ENCODE measurements around the gene REEP2.
"Not testable (repeated sequence)": the region's sequence is repeated elsewhere in the genome, so short reads cannot be mapped to it uniquely, and the experiment has no call there.

Gene REEP2, protein sequence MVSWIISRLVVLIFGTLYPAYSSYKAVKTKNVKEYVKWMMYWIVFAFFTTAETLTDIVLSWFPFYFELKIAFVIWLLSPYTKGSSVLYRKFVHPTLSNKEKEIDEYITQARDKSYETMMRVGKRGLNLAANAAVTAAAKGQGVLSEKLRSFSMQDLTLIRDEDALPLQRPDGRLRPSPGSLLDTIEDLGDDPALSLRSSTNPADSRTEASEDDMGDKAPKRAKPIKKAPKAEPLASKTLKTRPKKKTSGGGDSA

DNA sequence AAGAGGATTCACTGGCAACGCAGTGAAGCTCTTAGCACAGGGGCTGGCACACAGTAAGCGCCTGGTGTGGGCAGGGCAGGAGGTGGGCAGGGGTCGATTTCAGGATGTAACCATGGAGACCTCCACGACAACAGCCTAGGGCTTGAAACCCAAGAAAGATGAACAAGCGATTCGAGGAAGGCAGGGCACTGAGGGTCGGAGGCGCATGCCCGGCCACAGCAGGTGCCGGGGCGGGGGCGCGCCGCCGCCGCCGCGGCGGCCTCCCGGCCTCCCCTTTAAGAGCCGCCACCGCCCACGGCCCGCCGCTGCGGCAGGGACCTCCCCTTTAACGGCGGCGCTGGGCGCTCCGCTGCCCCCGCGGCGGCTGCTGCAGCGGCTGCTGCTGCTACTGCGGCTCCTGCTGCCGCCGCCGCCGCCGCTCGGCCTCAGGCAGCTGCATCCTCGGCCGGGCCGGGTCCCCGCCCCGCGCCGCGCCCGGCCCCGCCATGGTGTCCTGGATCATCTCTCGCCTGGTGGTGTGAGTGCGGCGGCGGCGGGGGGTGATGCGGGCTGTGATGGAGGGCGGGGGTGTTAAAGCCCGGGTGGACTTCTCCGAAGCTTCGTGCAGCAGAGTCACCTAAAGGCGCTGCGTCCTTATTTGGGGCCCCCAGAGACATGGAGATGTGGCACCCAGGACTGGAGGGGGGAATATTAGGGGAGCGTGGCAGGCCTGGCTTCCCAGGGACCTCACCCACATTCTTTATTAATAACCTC is at the start of gene REEP2:
Gene REEP2, plus strand, starts transcription at position 334 of the 753 bp plus-strand sequence. Its CDS starts 152 bp downstream, at position 486.
- peak in 1 of 2 donors; percentile 42 for DNase-seq (ENCODE audit: low read depth in 2 of 2, low spot score in 1 of 2)

DNA sequence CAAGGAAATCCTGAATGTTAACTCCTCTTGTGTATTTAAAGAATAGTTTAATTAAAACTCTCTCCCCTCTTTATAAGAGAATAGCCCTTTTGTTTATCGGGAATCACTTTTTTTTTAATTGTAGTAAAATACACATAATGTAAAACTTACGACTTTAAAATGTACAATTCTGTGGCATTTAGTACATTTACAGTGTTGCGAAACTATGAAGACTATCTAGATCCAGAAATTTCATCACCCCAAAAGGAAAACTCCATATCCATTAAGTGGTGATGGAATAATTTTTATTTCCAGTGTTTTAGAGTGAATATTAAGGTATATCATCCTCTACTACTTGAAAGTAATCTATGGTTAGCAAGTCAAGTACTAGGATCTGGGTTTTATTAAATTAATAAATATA is 49.5 kb upstream of the REEP2 start:
- no peak for DNase-seq (ENCODE audit: low read depth in 2 of 2, low spot score in 1 of 2)

DNA sequence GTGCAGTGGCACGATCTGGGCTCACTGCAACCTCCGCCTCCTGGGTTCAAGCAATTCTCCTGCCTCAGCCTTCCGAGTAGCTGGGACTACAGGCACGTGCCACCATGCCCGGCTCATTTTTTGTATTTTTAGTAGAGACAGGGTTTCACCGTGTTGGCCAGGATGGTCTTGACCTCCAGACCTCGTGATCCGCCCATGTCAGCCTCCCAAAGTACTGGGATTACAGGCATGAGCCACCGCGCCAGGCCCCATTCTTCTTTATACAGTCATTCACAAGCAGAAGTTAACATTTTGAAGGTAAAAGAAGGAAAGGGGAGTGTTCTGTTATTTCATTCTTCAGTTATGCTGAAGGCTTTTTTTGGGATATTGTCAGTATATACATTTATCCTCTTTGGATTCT is 48.9 kb upstream of the REEP2 start:
- DNase-seq (ENCODE audit: low read depth in 2 of 2, low spot score in 1 of 2), result not testable (repeated sequence)

DNA sequence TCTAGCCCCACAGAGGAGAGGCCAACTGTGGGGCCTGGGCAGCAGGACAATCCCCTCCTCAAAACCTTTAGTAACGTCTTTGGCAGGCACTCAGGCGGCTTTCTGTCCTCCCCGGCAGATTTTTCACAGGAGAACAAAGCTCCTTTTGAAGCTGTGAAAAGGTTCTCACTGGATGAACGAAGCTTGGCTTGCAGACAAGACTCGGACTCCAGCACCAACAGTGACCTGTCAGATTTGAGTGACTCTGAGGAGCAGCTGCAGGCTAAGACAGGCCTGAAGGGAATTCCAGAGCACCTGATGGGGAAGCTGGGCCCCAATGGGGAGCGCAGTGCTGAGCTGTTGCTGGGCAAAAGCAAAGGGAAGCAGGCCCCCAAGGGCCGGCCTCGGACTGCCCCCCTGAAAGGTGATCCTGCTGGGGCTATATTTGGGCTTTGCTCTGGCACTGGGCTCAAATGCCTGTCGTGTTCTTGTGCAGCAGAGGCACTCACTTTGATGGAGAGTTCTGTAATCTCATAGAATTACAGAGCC is 46.9 kb upstream of the REEP2 start:
- DNase-seq (ENCODE audit: low read depth in 2 of 2, low spot score in 1 of 2), result no peak

DNA sequence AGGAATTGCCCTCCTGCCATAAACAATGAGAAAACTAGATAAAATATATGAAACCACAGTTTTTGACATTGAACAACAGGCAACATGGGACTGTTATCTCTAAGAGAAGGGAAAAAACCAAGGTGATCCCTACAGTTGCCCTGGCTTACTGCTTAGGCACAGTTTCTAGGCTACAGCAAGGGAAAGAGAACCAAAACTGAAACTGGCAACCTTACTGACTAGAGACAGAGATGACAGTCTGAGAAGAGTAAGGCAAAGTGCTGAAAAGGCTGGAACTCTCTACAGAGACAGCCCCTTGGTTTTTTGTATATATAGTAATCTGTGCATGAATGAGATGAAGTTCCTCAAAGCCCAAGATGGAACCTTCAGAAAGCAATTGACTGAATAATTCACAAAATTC is 36.2 kb upstream of the REEP2 start:
- no peak for DNase-seq (ENCODE audit: low read depth in 2 of 2, low spot score in 1 of 2)

DNA sequence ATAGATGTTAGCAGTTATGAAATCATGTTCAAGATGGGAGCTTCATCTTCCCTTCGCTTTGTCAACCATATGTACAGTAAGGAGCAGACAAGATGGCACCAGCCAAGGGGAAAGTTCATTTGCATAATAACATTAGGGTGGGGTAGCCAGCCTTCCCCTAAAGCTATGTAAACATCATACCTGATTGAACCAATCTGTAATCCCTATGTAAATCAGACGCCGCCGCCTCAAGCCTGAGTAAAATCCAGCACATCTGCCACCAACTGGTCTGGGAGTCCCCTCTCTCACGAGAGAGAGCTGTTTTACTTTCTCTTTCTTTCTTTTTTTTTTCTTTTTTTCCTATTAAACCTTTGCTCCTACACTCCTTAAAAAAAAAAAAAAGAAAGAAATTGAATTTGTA is 30.8 kb upstream of the REEP2 start:
- DNase-seq (ENCODE audit: low read depth in 2 of 2, low spot score in 1 of 2), result no peak

DNA sequence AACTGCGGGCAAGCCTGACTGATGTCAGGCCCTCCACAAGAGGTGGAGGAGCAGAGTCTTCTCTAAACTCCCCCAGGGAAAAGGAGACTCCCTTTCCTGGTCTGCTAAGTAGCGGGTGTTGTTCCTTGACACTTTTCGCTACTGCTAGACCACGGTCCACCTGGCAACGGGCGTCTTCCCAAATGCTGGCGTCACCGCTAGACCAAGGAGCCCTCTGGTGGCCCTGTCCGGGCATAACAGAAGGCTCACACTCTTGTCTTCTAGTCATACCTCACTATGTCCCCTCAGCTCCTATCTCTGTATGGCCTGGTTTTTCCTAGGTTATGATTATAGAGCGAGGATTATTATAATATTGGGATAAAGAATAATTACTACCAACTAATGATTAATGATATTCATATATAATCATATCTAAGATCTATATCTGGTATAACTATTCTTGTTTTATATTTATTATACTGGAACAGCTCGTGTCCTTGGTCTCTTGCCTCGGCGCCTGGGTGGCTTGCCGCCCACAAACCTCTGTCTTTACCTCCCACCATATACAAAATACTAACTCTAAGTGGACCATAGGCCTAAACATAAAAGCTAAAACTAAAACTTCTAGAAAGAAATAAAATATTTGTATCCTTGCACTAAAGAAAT is 27.7 kb upstream of the REEP2 start:
- DNase-seq (ENCODE audit: low read depth in 2 of 2, low spot score in 1 of 2), result not testable (repeated sequence)

DNA sequence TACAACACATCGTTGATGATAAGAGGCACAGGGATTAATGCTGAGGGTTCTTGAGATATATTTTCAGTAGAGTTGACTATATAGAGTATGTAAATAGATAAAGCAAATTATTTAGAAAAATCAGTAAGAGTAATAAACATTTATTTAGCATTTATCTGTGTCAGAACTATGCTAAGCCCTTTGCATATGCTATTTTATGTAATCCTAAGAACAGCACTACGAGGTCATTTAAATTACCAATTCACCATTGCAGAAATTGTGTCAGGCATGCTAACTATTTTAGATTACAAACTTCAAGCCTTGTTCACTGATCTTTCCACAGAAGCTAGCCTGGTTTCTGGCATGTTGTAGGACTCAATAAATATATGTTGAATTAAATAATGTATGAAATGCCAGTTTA is 20.4 kb upstream of the REEP2 start:
- DNase-seq (ENCODE audit: low read depth in 2 of 2, low spot score in 1 of 2), result no peak

DNA sequence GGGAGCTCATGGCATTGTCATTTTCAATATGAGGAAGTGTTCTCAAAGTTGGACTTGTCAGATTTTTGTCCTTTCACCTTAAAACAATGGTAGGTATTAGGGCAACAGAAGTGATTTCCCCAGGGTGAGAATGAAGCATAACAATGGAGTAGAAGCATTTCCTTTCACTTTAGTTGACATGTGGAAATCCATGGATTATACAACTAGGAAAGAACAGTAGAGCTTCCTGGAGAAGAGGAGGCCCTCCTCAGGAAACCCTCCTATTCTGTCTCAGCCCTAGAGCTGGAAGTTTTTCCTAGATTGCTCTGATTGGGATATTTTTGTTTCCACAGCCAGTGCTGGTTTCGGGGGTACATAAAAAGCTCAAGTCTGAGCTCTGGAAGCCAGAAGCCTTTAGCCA is 13.8 kb upstream of the REEP2 start:
- no peak for DNase-seq (ENCODE audit: low read depth in 2 of 2, low spot score in 1 of 2)

DNA sequence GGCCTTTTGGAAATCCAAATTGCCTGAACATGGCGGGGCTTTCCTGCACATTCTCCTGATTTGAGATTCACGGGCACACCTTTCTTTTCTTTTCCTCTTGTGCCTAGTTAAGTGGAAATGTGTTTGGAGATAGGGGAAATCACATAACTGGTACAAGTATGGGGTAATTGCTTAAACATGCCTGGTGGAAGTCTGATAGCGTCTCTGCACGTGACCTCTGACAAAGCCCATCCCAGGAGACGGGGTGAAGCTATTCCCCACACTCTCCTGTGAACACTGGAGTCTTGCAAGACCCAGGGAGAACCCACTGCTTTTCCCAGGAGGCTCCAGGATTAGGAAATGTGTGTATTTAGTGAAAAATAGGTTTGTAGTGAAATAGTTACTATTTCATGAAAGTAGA is 2.9 kb upstream of the REEP2 start:
- no peak for DNase-seq (ENCODE audit: low read depth in 2 of 2, low spot score in 1 of 2)

DNA sequence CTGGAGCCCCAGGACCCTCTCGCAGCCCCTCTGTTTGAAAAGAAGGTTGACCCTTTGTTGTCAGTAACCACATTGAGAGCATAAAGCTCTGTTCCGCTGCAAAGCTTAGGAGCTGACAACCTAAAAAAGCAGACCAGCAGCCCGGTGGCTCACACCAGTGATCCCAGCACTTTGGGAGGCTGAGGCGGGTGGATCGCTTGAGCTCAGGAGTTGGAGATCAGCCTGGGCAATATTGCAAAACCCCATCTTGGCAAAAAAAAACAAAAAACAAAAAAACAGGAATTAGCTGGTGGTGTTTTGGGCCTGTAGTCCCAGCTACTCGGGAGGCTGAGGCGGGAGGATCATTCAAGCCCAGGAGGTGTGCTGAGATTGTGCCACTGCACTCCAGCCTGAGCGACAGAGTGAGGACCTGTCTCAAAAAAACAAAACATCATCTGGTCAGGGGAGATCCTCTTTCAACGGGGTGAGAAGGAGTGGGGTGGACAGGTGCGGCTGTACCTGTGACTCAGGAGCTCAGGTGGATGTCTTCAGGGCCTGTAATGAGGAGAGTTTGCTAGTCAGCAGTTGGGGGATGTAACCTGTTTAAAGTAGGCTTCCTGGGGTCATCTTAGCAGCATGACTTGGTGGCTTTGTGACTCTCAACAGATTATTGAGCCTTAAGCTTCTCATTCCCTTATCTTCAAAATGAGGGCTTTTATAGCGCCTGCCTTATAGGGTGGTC is 694 bp upstream of the REEP2 start:
- DNase-seq (ENCODE audit: low read depth in 2 of 2, low spot score in 1 of 2), result no peak

DNA sequence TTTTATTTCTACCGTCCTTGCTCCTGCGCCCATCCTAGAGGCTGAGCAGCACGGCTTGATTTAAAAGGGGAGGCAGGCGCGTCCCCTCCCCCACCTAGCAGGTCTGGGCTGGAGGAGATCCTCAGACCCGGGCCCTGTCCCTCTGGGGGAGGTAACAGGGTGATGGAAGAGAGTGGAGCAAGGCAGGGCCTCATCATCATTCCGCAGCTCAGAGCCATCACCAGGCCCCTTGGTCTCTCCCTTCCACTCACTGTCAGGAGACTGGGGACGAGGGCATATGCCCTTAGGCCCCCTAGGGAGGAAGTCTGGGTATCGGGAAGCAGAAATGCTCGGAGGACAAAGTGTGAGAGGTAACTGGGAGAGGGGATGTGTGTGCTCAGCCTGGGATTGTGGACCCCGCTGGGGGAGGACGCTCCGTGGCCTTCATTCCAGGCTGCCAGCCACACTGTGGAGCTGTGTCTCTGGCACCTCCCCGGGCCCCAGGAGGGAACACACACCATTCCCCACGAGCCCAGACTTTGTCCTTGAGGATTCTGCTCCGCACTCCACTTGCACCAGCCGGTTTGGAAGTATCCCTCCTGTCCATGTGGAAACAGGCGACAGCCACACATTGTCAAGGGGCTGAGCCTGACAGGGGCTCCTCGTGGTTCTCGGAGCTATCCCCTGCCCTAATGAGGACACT is 761 bp downstream of the REEP2 start:
- no peak for DNase-seq (ENCODE audit: low read depth in 2 of 2, low spot score in 1 of 2)

DNA sequence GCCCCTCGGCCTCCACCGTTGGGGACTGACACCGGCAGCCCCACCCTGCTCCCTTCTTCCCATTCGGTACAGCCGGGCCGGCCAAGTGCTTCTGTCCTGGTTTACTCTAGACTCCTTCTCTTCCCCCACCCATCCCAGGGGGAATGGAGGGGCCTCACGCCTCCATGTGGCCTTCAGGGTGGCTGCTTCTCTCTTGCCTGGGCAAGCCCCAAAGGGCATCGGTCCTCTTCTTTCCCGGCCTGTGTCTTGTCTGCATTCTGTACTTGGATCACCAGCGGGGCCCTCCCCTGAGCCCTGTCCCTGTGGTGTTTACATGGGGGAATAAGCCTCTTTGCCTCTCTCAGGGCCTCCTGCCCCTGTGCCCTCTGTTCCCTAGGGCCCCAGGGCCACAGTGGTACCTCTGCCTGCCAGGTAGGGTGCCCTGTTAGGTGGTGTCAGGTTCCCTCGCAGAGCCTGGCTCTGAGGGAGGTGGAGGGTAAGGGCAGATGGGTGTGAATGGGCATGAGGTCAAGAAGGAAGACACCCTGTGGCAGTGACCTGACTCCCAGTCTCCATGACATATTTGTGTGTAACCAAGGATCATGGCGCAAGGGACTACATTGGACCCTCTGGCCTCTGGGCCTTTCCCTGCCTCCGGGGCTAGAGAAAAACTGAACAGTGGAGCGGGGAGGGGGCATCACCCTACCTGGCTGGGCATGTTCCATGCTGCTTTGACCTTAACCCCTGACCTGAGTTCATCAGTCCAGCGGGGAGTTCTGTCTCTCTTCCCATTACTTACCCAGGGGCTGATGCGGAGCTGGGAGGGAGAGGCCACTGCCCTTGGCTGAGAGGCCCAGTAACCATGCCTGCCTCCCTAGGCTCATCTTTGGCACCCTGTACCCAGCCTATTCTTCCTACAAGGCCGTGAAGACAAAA is 1.6 kb downstream of the REEP2 start:
- no peak for DNase-seq (ENCODE audit: low read depth in 2 of 2, low spot score in 1 of 2)

DNA sequence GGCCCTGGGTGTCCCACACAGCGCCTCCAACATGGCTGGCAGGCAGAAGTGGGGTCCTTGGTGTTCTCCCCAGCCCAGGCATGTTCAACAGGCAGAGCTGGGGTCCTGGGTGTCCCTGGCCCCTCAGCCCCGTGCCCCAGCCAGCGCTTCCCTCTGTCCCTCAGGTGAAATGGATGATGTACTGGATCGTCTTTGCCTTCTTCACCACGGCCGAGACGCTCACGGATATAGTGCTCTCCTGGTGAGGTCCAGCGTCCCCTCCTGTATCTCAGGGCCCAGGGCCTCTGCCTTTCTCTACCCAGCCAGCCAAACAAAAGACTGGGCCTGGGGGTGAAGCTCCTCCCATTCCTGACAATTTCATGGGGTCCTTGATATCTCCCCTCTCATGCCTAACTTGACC is 2.4 kb downstream of the REEP2 start:
- DNase-seq (ENCODE audit: low read depth in 2 of 2, low spot score in 1 of 2), result no peak

DNA sequence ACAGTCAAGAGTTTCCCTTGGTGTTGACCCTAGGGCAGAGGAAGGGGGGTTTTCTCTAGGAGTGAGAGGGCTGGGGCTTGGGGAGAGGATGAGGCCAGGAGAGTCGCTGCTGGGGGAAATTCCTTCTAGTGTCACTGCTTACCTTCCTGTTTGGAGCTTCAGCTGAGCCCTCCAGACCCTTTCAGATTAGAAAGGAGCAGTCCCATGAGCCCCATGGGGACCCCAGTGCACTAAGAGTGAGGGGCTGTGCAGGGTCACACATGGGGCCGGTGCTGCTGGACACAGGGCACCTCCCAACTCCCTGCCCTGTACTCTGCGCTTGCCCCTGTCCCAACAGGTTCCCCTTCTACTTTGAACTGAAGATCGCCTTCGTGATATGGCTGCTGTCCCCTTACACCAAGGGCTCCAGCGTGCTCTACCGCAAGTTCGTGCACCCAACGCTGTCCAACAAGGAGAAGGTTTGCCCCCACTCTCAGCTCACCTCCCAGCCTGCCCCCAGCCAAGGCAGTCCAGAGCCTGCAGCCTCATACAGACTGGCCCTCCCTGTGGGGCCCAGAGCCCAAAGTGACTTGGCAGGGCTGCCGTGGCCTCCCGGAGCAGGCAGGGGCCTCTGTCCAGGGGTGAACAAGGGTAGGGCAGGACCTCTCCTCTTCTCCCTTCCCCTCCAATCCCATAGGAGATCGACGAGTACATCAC is 5.4 kb downstream of the REEP2 start:
- DNase-seq (ENCODE audit: low read depth in 2 of 2, low spot score in 1 of 2), result no peak

DNA sequence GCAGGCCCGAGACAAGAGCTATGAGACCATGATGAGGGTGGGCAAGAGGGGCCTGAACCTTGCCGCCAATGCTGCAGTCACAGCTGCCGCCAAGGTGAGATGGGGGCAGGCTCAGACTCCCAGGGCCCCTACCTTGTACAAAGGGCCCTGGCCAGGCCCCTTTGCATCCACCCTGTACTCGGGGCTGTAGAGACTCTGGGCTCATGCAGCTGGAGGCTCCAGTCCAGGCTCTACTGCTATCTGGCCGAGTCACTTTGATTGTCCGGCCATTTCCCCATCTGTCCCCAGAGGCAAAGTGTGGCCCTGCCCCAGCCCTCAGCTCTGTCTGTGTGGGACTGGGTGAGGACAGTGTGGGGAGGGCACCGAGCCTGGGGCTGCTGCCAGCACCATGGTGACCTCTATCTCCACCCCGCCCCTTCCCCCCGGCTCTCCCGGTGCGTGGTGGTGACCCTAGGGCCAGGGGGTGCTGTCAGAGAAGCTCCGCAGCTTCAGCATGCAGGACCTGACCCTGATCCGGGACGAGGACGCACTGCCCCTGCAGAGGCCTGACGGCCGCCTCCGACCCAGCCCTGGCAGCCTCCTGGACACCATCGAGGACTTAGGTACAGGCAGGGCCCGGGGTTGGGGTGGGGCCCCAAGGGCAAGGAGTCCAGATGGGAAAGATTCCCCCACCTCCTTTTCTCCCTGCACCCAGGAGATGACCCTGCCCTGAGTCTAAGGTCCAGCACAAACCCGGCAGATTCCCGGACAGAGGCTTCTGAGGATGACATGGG is 6.1 kb downstream of the REEP2 start:
- DNase-seq (ENCODE audit: low read depth in 2 of 2, low spot score in 1 of 2), result no peak

DNA sequence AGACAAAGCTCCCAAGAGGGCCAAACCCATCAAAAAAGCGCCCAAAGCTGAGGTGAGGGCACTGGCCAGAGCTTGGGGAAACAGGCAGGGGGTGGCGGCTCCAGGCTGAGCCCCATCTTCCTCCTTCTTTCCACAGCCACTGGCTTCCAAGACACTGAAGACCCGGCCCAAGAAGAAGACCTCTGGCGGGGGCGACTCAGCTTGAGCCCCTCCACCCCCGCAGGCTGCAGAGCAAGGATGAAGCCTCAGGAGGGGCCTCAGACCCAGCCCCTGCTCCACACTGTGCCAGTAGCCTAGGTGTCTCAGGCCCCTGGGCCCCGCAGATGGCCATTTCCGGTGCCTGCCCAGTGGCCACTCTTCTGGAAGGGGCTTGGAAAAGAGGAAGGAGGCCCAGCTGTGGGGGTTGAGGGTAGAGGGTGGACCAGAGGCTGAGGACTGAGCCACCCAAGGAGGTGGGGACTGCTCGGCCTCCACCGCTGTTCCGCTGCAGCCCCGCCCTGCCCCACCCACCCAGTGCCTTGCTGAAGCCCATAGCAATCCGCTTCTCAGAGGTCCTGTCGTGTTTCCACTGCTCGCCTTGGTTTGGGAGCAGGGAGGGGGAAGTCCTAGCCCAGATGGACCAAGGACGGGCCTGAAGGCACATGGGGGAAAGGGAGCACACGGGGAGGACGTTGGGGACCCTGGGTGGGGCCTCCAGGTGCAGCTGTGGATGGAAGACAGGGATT is 6.9 kb downstream of the REEP2 start:
- no peak for DNase-seq (ENCODE audit: low read depth in 2 of 2, low spot score in 1 of 2)

DNA sequence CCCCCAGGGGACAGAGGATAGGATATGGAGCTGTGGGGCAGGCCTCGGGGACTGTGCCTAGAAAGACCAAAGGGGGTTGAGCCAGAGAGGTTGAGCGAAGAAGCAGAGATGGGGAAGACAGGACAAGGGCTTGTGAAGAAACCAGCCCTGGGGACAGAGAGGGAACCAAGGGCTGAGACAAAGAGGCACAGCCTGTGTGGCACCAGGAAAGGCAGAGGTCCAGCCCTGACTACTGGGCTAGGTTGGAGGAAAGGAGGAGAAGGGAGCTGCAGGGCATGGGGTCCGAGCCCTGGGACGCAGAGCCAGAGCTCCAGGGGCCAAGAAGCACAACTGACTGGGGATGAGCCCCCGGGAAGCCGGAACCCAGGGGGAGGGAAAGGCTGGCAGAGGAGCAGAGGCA is 9.2 kb downstream of the REEP2 start:
- DNase-seq (ENCODE audit: low read depth in 2 of 2, low spot score in 1 of 2), result no peak
